ENCODE data around the gene SFTA2.

GRCh38 chr6:30886897-30887255 lies 45.1 kb downstream of the SFTA2 start:
- TF ChIP-seq CTCF (conservative IDR thresholded peaks at IDR 0.05; ENCODE audit: low read length) (no peak), EZH2phosphoT487 (IDR thresholded peaks at IDR 0.05; ENCODE audit: borderline replicate concordance, low read depth, low read length) (no peak)

All from OCI-LY7 (cell line).